Mesenteric fat pad (tissue), 1 donor: Measurements from ENCODE around the gene KCNAB3. TPM values are rescaled to one million over a fixed set of nuclear protein-coding genes. Genes with fewer than 3 reads are reported as not detected.
A peak's percentile ranks its signal among the peaks of the same experiment; 100 is the strongest.
"Not testable (repeated sequence)": the region's sequence is repeated elsewhere in the genome, so short reads cannot be mapped to it uniquely, and the experiment has no call there.

Experiments used
- DNase-seq: peaks from one replicate; pipeline ENCODE4 v3.0.0-alpha.2; 2020; ENCODE audit warnings: low spot score
- long read RNA-seq: library from polyadenylated mRNA; unstranded; transcript quantifications from one replicate; pipeline ENCODE4 v2.0.0, GENCODE V29; 2020
- total RNA-seq: library from RNA; stranded (reverse); fragmentation: NEBNext Ultra II Directional; extraction: Animal tissue kit (Norgen Biotek cat#: 25700); gene quantifications from one replicate; pipeline ENCODE4 v1.2.1, GENCODE V29; 2021
- donor health status: DM: yes; HTN: yes; CAD: no.

The KCNAB3 gene
- total RNA-seq, result 1.3 TPM
- long read RNA-seq, partial matches to known transcripts, result 0 of 1 reads
- long read RNA-seq, other reads (novel, unspliced or antisense), result 1 of 1 reads

DNA sequence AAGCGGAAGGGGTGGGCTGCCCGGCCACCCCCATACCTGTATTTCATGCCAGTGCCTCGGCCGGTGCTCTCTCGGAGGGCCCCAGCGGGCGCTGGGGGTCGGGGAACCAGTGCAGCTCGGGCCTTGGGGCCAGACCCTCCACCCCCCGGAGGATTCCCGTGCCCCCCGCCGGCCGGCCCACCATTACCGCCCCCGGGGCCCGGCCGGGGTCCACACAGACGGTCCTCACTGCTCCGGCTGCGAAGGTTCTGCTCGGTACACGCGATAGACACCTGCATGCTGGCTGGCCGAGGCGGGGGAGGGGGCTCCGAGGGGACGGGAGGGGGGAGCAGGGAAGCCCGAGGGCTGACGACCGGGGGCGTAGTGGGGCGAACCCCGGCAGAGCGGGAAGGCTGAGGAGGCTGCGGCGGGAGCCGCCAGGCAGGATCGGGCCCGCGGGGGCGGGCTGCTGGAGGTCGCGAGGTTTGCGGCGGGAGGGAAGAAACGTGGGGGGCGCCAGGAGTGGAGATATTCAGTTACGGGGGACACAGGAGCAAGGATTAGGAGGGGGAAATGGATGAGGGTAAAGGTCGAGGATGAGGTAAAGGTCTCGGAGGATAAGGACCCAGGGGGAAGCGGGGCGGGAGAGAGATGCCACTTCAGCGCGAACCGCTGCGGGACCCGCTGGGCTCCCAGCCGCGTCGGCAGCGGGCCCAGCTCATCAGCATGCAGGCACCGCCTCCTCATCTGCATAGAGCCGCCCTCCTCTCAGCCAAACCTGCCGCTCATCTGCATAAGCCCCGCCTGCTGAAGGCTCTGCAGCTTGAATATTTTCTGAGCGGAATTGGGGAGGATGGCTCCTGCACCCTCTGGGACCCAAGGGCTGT, at the start of gene KCNAB3:
KCNAB3 (minus strand) TSS at position 699 of the 866 bp plus-strand sequence; CDS start at position 278, 421 bp downstream.
- DNase-seq, result peak; percentile 87

DNA sequence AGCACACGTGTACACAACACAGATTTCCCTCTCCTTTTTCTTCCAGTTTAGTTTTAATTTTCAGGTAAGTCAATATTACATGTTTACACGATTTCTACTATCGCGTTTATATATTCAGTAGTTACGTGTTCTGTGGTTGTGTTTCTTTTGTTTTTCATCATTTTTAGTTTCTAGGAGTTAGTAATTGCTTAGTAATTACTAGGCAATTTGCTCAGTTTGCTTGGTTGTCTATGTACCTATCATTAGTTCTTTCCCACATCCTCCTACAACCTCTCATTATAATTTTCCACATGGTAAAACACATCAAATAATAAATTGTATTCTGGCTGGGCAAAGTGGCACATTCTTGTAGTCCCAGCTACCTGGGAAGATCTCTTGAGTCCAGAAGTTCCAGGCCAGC, 48.1 kb upstream of the KCNAB3 start:
- DNase-seq, result no peak

DNA sequence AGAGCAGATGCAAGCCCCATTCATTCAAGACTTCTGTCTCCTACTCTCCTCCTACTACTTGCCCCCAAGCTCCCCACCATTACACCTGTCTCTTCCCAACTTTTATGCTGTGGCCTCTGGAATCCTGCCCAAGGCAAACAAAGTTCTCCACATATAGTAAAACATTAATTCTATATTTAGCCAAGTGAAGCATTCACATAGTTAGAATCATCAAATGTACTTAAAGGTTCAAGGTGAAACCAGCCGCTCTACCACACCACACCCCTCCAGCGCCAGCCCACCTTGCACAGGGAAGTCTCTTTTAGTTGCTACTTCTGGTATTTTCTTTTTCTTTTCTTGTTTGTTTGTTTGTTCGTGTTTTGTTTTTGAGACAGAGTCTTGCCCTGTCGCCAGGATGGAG, 47.4 kb upstream of the KCNAB3 start:
- DNase-seq, result no peak

DNA sequence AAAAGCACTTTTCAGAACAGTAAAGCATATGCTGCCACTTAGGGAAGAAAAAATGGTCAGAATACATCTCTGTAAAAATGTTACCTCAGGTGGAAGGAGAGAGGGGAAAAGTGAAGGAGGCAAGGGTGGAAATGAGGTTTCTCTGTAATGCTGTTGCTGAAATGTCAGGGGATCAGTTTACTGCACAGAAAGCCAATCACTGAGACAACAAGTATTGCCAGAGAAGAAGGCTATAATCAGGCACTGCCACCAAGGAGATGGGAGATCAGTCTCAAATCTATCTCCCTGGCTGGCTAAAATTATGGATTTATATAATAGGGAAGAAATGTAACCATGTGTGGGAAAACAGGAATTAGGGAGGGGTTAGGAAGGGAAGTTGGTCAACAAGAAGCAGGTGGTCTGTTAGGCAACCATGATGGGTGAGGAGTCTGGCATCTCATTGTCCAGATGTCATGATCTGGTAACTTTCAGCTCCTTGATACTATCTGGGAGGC, 45.0 kb upstream of the KCNAB3 start:
- no peak for DNase-seq

DNA sequence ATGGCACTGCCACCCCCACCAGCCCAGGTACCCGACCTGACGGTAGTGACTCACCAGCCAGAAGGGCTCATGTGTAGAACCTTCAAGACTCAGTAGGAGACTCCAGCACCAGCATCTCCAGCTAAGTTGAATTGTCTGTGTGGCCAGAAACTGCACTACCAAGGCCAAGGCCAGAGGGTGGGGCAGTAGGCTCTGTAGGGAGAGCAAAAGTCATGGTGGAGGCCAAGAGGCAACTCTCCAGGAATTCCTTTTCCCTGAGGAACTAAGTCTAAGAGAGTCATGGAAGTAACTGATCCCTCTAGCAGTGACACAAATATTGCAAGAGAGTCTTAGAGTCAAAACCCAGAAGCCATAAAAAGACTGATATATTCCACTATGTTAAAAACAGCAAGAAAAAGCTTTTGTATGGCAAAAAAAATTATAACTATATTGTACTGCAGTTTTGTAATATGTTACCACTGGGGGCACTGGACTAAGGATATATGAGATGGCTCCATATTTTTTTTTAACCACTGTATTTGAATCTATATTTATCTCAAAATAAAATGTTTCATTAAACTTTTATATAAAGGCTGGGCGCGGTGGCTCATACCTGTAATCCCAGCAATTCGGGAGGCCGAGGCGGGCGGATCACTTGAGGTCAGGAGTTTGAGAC, 42.6 kb upstream of the KCNAB3 start:
- DNase-seq, result no peak

DNA sequence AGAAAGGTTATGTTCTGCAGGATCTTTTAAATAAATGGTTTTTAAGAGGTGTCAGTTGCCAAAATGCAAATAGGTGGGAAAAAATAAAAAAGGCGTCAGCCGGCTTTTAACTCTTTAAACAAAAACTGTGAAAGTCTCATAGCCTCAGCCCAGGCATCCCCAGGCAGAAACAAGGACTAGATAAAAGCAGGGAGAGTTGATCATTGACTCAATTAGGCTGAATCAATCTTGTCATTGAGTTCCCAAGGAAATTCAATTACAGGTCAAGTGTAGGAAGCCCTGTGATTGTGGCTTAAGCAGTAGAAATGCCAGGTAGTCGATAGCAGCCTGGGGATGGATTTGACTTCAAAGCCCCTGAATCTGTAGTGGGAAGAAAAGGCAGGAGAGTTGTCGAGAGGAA, 42.0 kb upstream of the KCNAB3 start:
- DNase-seq, result no peak

DNA sequence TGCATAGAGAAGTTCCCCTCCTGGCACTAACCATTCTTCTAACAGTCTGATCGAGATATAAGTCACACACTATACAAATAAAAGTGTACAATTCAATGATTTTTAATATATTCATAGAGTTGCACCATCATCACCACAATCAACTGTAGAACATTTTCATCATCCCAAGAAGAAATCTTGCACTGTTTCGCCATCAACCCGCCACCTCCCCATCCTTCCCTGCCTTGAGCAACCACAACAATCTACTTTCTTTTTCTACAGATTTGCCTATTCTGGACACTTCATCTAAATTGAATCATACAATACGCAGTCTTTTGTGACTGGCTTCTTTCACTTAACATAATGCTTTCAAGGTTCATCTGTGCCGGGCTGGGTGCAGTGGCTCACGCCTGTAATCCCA, 39.8 kb upstream of the KCNAB3 start:
- no peak for DNase-seq

DNA sequence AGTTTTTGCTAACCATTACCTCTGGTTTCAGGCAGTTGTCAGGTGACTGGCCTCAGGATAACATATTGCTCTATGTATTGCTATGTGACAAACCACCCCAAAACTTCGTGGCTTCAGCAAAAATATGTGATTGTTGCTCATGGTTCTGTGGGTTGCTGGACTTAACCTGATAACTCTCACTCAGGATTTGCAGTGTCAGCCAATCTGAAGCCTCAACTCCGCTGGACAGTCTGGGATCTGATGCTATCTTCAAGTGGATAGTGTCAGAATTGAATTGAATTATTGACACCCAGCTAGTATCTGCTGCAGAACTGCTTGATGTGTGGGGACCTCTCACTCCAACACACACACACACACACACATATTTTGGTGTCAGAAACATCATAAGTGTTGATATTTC, 38.1 kb upstream of the KCNAB3 start:
- DNase-seq, result no peak

DNA sequence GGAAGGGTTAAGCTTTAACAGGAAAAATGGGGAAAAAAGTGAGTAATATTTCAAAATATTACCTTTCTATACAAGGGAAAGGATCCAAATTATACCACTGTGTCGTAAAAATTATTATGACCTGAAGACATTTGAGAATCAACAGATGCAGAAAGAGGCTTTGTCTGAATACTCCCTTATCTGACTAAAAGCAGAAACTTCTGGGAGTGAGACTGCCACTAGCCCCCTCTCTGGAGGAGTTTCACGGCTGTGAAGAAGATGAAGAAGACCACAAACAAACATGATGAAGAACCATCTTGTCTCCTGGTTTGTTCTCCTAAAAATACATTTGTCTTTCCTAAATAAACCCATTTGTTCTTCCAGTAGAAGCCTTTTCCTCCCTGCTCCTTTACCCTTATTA, 31.8 kb upstream of the KCNAB3 start:
- DNase-seq, result no peak

DNA sequence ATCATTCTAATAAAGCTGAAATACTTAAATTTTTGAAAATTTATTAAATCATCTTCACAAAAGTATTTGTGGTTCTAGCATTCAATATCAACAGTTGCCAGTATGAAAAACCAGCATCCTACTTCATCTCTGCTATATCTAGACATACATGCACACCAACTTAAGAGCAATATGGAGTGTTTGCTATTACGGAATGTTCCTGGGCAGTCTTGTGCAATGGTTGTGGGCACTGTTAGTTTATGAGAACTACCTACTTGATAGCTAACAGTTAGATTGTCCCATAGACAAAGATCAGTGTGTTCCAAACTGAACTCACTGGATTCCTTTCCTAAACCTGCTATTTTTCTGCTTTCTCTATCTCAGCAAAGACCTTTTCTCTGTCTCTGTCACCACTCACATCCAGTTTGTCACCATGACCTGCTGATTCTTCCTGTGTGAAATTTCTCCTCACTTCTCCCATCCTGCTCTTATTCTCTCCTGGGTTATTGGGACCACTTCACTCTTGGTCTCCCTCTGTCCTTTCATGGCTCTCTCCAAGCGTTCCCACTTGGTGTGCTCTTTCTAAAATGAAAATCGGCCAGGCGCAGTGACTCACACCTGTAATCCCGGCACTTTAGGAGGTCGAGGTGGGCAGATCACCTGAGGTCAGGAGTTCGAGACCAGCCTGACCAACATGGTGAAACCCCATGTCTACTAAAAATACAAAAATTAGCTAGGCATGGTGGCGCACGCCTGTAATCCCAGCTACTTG, 30.0 kb upstream of the KCNAB3 start:
- no peak for DNase-seq

DNA sequence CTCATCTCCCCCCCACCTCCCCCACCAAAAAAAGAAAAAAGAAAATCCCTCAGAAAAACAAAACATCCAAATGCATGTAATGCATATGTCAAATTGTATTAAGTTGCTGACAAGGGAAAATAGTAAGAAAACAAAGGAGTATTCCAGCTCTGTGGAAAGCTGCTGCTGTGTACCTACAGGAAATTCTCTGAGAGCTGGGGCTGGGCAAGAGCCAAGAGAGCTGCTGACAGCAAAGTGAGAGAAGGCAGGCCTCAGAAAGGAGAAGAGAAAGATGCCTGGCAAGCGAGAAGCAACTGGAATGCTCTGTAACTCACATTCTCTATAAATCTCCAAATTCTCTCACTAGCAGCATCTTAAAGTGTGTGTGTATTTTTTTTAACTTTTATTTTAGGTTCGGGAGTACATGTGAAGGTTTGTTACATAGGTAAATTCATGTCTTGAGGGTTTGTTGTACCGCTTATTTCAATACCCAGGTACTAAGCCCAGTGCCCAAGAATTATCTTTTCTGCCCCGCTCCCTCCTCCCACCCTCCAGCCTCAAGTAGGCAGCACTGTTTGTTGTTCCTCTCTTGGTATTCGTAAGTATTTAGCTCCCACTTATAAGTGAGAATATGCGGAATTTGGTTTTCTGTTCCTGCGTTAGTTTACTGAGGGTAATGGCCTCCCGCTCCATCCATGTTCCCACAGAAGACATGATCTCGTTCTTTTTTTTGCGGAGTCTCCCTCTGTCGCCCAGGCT, 26.7 kb upstream of the KCNAB3 start:
- no peak for DNase-seq

DNA sequence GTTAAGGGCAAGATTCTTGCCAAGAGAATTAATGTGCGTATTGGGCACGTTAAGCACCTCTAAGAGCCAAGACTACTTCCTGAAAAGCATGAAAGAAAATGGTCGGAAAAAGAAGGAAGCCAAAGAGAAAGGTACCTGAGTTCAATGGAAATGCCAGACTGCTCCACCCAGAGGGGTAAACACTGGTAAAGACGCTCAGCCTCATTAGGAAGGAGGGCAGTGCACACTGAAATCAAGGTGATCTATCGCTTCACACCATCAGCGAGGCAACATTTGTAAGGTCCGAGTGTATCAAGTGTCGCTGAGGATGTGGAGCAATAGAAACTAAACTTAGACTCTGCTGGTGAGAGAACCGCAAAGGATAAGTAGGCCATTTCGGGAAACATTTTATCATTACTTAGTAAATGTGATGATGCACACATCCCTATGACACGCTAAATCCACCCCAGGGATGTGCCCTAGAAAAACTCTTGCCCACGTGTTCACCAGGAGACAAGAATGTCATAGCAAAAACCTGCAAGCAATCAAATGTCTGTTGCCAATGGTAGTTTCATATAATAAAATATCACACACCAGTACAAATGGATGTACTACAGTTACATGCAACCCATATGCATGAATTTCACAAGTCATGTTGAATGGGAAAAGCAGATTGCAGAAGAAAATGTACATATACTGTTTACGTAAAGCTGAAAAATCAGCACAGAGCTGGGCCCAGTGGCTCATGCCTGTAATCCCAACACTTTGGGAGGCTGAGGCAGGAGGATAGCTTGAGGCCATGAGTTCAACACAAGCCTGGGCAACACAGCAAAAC, 26.0 kb upstream of the KCNAB3 start:
- DNase-seq, result no peak

DNA sequence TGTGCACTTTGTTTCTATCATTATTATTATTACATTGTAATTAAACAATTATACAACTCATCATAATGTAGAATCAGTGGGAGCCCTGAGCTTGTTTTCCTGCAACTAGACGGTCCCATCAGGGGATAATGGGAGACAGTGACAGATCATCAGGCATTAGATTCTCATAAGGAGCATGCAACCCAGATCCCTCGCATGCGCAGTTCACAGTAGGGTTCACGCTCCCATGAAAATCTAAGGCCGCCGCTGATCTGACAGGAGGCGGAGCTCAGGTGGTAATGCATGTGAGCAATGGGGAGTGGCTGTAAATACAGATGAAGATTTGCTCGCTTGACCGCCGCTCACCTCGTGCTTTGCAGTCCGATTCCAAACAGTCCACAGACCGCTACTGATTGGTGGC, 23.6 kb upstream of the KCNAB3 start:
- not testable (repeated sequence) for DNase-seq

DNA sequence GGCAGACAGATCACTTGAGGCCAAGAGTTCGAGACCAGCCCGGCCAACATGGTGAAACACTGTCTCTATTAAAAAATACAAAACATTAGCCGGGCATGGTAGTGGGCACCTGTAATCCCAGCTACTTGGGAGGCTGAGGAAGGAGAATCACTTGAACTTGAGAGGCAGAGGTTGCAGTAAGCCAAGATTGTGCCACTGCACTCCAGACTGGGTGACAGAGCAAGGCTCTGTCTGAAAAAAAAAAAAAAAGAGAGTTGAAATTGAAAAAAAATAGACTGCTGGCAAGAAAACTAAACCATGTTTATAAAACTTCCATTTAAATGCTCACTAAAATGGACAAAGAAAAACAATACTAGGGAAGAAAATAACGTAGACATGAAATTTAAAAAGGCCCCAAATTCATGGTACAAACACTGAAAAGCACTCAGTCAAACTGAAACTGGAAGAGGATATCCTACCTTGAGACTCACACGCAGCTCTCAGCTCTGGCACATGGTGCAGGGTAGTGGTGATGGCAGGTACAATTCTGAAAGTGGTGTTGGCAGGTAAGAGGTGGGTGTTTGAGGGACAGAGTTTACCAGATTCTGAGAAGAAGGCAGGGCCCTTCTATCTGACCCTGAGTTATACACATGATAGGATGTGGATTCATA, 21.6 kb upstream of the KCNAB3 start:
- no peak for DNase-seq

DNA sequence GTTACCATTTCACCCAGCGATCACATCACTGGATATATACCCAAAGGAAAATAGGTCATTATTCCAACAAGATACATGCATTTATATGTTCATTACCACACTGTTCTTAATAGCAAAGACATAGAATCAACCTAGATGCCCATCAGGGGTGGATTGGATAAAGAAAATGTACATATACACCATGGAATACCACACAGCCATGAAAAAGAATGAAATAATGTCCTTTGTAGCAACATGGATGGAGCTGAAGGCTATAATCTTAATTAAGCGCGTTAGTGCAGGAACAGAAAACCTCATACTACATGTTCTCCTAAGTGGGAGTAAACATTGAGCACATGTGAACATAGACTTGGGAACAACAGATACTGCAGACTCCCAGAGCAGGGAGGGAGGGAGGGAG, 20.9 kb upstream of the KCNAB3 start:
- DNase-seq, result no peak

DNA sequence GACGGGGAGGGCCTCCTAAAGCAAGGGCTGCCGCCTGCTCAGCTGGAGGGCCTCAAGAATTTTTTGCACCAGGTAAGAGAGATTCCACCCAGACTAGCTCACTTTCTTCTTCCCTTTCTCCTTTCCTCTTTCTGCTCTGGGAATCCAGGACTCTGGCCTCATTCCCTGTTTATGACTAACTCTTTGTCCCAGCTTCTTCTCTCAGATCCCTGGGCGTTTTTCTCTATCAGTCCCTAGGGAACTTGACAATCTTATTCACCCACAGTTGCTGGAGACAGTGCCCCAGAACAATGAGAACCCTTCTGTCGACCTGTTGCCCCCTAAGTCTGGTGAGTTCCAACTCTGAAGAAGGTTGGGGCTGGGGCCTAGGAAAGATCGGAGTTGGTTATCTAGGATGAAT, 18.0 kb upstream of the KCNAB3 start:
- DNase-seq, result no peak

DNA sequence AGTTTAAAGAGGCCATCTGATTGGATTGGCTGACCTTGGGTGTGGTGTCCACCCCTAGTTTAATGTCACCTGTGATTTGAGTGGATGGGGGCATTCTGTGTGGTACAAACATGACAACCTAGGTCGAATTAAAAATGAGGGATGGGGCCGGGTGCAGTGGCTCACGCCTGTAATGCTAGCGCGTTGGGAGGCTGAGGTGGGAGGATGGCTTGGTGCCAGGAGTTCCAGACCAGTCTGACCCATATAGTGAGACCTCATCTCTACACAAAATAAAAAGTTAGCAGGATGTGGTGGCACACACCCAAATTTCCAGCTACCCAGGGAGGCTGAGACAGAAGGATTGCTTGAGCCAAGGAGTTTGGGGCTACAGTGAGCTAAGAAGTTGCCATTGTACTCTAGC, 16.8 kb upstream of the KCNAB3 start:
- peak; percentile 72 for DNase-seq

DNA sequence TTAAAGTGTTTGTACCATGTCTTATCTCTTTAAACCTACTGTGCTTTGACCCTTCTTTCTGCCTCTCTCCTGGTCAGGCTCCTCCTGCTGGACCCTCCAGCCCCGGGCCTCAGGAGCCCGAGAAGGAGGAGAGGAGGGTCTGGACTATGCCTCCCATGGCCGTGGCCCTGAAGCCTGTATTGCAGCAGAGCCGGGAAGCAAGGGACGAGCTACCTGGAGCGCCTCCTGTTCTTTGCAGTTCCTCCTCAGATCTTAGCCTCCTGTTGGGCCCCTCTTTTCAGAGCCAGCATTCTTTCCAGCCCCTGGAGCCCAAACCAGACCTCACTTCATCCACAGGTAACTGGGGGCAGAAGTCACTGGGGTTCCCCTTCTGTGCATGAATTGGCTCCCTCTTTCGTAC, 16.0 kb upstream of the KCNAB3 start:
- peak; percentile 55 for DNase-seq

DNA sequence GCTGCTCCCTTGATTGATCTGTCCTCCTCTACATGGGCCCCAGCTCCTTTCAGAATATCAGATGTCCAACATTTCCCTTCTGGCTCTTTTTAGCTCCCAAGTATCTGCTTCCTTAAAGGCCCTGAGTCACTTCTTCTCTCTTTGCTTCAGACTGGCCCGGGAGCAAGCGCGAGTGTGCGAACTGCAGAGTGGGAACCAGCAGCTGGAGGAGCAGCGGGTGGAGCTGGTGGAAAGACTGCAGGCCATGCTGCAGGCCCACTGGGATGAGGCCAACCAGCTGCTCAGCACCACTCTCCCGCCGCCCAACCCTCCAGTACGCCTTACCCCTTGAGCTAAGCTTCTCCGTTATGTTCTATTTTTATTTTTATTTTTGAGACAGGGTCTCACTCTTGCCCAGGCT, 14.7 kb upstream of the KCNAB3 start:
- peak; percentile 65 for DNase-seq

DNA sequence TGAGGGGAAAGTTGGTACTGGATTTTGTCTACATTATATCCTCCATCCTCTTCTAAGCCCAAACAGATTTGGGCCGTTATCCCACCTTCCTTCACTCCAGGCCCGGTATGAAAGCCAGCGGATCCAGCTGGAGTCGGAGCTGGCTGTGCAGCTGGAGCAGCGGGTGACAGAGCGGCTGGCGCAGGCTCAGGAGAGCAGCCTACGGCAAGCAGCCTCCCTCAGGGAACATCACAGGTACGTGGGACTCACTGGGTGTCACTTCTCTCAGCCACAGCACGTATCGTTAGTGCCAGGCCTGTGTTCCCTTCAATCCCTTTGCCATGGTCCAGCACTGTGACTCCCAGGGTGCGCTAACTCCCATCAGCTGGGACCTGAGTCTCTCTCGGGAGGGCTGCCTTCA, 13.6 kb upstream of the KCNAB3 start:
- peak; percentile 59 for DNase-seq
